ENCODE results near the gene PTPRC.

Gene PTPRC

DNA sequence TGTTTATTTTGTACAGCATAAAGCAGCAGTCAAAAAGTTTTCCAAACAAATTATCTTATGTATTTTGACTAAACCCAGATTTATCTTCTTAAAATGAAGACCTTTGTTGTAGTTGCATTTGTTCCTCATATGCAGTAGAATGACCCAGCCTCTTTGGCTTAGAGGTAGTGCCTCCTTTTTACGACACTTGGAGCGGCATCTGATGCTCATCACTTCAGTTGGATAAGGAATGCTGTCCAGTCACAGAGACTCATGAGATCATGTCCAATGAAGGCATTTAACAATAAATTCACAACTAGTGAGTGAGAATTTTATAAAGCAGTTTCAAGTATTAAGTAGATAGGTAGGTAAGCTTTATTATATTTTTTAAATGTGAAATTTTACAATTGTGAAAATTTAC is 35.2 kb downstream of the PTPRC start:
- DNase-seq = no peak

DNA sequence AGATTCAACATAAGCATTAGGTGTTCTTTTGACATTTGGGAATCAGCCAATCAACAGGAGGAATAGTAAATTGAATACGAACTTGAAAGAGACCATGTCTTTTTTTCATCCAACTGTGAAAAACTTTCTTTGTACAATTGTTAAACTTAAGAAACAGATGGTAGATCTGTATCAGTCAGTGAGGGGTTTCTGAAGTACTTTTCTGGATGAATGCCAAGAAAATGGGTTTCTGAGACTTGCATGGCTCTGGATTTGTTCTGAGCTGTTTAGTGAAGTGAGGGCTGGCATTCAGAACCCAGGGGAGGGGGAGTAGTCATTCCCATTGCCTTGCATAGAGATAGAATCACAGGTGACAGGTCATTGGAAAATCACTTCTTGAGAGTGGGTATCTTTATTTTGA is 37.4 kb downstream of the PTPRC start:
- DNase-seq = no peak

DNA sequence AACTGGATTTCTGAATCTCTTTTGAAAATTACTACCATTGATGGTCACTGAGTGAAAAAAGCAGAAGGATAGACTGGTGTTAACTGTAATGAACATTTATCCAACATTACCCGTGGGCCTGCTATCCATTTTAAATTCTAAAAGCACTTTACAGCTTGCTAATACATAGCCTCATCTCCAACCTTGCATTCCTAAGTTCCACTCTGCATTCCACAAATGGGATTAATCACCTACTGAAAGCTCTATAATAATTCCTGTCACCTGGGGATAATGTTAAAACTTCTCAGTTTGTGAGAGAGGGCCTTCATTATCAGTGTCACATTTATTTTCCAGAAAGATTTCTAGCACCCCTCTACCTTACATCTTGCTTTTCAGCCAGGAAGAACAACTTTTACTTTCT is 38.2 kb downstream of the PTPRC start:
- no peak for DNase-seq

DNA sequence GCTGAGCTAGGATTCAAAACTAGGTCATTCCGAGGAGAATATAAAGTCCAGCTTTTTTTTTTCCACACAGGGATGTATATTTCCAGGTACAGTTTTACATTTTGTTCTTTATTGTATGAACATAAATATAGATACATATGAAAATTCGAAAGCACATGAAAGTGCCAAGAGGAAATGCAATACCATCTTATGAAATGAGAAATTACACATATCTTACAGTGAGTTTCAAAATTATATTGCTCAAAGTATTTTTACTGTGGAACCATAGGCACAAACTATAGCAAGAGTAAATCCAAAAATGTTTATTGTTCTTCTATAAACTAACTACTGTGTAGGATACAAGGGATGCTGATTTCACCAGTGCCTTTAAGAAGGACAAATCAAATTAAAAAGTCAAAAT is 39.0 kb downstream of the PTPRC start:
- DNase-seq = no peak

DNA sequence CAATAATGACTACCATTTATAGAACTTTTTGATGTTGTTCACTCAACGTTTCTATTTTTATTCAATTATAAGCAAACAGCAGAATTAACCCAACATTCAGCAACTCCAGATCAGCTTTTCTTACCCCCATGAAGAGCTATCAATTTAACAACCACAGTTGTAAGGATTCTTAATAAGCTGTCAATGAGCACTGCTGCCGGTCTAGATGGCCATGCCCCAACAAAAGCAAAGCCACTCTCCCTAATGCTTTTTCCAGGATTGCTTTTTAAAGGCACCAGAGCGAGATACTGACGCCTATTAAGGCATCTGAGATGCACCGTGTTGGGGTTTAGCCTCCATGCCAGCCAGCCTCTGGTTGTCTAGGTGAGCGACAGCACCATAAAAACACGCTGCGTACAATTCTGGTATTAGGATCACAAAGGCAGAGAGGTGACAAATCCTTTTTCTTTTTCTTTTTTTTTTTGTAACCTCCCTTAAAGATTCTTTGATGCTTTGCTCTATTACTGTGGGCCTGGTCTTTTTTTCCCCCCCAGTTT is 39.5 kb downstream of the PTPRC start:
- DNase-seq = no peak

DNA sequence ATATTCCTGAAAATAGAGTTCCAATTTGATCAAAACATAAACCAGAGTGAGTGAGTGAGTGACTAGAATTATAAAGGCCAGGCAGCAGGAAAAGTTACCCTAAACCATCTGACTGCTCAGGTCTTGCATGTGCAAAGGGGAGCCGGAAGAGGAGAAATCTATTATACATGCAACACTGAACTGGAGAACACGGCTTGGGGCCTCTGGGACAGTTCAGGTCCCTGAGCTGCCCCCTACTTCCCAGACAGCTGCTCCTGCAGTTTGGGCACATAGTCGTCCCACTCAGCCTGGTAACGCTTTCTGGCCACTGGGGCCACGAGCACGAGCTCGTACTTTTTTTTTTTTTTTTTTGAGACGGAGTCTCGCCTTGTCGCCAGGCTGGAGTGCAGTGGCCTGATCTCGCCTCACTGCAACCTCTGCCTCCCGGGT is 40.1 kb downstream of the PTPRC start:
- no peak for DNase-seq

DNA sequence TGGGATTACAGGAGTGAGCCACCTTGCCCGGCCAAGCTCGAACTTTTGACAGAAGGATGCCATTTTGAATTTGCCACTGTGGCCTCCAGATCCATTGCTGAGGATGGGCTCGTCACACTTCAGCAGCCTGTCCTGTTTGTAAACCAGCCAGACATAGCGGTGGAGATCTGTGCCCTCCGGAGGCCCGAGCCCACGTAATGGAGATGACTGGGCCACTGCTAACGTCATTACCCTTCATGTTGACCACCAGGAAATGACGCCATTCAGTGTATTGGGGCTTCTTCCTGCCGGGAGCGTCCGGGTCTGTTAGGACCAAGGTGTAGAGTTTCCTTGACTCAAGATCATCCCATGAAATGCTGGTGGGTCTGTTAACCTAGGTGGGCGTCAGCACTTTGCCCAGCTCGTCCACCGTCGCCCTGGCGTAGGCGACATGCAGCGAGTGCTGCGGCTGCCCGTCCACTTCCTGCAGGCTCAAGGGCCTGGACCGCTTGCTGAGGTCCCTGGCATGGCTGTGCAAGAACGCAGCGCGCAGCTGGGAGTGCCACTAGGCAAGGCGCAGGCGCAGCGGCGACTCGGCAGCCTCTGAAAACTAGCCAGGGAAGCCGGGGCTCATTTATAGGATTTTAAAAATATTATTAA is 40.8 kb downstream of the PTPRC start:
- no peak for DNase-seq

DNA sequence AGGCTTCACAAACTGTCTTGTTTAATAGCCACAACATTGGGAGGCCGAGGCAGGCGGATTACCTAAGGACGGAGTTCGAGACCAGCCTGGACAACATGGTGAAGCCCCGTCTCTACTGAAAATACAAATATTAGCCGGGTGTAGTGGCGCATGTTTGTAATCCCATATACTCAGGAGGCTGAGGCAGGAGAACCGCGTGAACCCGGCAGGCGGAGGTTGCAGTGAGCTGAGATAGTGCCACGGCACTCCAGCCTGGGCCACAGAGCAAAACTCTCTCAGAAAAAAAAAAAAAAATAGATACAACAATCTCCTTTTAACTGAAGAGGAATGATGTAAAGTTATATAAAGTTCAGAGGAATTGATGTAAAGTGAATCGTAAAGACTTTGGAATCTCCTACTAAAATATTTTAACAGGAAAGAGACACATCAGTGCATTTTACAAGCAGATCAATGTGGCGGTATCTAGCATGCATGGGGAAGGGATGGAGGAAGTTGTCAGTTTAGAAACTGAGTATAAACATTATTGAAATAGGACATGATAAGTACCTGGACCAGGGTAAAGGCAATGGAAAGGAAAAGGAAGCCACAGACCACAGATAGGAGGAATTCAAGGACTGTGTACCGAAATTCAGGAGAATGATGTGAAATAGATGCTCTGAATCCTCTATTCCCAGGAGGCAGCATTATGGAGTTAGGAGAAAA is 41.5 kb downstream of the PTPRC start:
- no peak for DNase-seq

DNA sequence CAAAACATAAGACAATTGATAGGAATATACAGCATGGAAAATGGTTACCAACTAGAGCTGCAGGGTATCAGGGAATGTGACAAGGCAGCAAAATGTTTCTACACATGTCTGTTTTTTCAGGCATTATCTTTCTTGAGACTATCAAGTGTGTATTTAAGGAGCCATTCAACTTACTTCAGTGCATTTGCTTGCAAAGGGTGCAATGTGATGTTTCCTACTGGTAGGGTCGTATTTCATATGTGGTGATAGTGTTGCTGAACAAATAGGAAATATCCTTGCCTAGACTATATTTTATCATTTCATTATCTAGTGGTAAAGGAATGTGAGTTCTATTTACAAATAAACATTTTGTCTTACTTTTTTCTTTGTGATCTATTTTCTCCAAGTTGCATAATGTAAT is 42.4 kb downstream of the PTPRC start:
- DNase-seq = no peak

DNA sequence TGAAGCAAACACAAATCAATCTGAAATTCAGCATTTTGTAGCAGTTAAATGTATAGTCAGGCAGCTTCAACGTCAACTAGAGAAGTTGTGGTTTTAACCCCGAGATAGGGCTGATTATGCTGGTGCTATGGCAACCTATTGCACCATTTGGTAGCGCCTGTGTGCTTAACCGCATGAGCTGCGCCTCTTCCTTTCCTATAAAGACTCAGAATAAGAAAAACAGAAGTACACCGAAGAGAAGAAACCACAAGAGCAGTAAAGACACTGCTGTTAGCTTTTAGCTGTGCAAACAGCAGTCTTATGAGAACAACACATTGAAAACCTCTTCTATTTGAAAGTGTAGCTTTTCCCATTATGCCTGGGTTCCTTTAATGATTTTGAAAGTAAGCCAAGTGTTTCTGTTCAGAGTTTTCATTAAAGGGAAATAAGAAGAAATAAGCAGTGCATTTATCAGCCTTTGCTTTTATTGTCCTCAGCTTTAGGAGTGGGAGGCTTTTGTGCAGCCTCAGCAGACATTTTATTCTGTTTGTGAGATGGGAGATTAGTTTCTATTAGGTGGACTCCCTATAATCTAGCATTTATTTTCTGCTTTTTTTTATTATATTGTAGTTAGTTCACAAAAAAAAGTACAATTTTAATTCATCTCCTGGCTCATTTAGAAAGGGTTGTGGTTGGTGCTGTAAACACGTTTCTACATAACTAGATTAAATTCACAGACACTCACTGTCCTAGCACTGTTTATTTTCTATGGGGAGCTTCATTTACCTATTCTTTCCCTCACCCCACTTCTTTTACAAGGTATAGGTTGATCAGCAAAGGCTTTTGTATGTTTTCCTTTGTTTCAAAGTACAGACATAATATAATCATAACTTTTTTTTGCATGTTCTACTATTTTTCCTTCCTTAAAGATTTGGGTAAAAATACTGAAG is 43.3 kb downstream of the PTPRC start:
- DNase-seq = peak in 27 of 56 donors; percentile 1 to 53 (median 10)

DNA sequence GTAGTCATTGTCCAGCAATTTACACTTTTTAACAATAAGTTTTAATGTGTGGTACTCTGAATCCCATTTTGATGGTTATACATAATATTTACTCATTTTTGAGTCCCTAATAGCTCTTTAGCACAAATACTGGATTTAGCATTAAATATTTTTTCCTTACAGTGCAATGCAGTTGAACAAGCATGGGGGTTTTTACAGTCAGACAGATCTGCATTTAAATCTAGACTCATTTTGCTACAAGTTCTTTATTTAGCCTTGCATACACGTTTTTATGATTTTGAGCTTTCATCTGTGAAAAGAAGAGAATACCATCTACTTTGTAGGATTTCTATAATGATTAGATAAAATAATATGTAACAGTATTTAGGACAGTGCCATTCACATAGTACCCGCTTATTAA is 44.0 kb downstream of the PTPRC start:
- DNase-seq = no peak

DNA sequence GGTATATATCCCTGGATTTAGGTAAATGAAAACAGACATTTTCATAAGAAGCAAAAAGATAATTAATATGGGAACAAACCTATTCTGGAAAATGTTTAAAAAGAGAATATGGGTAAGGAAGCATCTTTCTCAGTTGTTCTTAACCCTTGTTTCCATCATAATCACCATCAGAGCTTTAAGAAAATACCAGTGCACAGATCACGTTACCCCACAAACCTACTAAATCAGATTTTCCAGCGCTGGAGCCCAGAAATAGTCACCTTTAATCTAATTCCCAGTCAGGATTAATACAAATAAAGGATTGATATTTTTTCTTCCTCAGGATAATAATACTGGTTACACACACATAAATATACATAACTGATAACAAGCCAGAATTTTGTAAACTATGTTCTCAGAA is 44.6 kb downstream of the PTPRC start:
- DNase-seq = no peak

DNA sequence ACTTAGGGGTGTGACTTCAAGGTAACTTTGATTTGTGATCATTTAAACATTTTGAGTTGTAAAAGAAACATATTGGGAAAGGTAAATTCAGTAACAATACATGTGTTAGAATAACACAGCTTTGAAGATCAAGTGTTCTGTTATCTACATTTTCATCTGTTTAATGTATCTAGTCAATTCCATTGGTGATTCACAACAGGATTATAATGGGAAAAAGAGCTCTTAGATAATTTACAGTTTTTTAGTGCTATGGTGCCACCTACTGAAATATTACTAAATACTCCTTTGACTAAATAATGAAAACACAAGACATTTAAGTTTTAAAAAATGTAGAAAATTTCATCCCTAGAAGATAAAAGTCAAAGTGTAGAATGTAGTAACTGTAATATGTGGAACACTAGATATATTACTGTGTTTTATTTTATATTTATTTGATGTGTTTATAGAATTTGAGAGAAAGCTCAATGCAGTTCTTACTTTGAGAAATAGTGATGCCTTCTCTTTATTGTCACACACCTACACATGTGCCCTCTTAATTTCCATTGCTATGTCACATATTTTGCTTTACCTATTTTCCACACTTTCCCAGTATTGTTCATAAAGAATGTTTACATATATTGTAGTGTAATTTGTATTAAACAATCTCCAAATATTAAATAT is 47.4 kb downstream of the PTPRC start:
- no peak for DNase-seq

DNA sequence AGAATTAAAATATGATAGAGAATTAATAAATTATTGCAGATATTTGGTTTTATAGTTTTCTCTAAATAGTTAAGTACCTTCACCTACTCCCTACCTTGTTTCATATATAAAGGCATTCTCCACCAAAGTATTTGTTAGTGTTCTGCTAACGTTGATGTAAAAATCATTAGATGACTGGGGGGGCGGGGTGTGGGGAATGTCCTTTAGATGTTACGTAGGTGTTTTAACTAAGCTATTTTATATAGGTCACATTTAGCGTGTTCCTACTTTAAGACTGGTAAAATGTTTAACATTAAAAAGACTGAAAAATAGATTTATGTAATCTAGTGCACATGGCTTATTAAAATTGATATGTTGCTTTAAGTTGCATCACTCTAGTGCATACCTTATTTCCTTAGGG is 48.6 kb downstream of the PTPRC start:
- DNase-seq = no peak

DNA sequence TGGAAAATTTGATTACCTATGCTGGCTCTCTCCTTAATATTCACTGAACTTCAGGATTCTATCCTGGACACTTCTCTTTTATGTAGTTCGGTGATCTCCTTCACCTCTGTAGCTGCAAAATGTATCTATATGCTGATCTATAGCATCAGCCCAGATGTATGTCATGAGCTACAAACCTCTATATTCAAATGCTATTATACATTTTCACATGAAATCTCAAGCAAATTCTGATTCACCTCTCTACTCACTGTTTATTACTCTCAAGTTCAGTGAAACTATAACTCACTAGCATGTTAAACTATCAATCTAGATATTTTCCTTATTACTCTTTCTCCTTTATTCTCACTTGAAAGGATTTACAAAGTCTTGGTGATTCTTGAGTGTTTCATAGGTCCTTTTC is 52.2 kb downstream of the PTPRC start:
- no peak for DNase-seq

DNA sequence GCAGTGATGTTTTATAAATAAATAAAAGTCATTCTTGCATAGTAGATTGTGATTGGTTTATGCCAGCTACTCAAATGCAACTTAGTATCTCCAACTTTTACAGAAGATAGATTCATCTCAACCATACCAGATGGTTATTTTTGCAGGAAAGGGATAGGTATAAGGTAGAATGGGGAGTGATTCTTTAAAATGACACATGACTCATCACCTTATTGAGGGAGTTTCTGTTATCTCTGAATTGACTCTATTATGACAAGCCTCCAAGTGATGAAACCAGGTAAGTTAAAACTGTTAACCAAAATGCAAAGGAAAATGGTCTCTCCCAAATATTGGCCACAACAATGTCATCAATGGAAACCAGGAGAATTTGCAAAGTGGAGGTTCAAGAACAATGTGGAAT is 54.5 kb downstream of the PTPRC start:
- no peak for DNase-seq

DNA sequence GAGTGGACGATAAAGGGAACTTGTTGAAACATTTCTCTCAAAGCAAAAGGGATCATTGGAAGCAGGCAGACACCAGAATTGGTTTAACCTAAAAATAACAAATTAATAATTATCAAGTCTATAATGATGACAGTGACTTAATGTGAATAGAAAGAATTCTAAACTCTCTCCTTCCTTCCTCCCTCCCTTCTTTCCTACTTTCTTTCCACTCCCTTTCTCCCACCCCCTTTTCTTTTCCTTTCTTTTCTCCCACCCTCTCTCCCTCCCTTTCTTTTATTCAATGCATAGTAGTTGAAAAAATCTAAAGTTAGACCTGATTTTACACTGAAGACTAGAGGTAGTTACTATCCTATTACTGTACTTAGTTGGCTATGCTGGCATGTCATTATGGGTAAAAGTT is 55.7 kb downstream of the PTPRC start:
- DNase-seq = no peak

DNA sequence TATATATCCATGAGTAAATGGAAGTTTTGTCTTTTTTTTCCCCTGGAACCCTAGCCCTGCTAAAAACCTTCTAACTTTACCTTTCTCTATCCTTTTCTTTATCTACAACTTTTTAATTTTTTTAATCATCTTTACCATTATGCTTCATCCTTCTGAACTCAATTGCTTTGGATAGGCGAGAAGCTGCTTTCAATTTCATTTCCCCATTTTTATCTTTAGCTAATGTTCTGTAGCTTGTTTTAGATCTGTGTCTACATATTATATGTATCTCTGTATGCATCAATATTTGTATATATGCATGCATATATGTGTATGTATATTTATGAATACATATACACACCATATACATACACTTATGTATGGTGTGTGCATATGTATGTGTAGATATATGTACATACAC is 57.4 kb downstream of the PTPRC start:
- DNase-seq = no peak

DNA sequence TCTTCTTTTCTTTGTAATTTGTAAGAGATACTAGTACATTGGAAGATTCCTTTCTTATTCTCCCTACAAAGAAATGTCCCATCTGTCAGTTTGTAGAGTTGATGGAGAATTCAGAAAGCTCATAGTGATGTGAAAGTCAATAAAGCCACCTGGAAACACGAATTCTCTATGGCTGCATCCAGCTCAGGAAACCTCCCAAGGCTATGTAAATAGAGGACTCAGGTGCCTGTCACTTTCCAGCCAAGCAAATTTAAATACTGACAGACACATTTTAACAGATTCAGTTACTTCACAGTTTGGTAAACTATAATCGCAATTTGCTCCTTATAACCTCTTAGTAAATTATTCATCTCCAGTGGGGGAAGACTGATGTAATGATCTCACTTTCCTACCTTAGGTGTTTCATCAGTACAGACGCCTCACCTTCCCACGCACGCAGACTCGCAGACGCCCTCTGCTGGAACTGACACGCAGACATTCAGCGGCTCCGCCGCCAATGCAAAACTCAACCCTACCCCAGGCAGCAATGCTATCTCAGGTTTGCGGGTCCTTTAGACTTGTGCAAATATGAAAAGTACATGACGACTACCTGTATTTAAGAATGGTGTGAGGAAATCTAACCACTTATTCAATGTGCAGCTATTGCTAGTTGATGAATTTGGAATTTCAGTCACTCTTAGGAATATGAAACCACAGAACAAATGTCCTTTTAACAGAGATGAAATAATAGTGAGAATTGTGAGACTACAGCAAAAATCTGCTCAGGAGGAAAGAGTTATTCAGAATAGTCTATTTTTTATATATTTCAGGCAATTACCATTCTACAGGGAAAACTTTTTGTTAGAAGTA is 60.6 kb downstream of the PTPRC start:
- DNase-seq = peak in 31 of 56 donors; percentile 1 to 62 (median 18)

DNA sequence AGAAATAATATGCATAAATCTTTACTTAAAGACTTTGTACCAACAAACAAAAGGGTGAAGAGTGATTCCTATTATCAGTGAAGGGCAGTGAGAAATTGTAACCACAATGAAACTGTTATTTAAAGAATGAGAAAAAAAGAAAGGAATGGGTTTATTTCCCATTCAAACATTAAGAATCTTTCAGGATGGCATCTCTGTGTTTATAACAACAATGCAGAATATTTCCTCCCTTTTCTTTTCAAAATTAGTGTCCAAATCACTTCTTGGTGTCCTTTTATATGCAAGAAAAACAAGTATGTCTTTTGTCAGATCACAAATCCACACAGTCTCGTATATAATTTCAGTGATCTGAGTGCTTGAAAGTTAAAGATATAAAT is 61.2 kb downstream of the PTPRC start:
- no peak for DNase-seq

DNA sequence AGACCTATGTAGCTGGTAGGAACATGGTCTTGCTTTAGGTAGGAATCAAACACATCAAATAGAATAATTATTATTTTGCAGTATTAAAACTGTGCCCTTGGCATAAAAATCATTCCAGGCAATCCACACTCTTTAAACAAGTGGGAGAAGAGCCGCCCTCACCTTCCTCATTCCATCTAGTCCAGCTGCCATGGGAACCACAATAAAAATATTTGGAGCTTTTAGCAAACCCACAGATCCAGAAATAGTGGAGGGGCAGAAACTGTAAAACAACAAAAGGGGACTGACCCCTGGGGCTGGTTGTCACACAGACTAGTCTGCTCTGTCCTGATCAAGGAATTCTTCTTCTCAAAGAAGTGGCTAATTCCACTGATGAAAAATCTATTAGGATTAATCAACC is 61.6 kb downstream of the PTPRC start:
- no peak for DNase-seq

Data from nucleus accumbens (tissue), 56 donors.